Adrenal gland (tissue), 12 donors: ENCODE data around the gene AP1S1. TPM values are rescaled to one million over a fixed set of nuclear protein-coding genes. Genes with fewer than 3 reads are reported as not detected.

Source experiments
- DNase-seq, 7 donors: peaks; one replicate each; pipeline ENCODE4 v3.0.0-alpha.2; 2019 to 2020
- H3K27ac ChIP-seq, 5 donors: fragments of 200-600 bp; sonication (generic) in 4 of 5; 1 replicate in 3 of 5; 2 replicates in 2 of 5; pipeline versions ENCODE4 v1.5.1 to v1.8.0; 2016 to 2020; ENCODE audit warnings: mild to moderate bottlenecking in 1 of 5
- H3K27me3 ChIP-seq: fragments of 200-600 bp; 2 replicates; pipeline ENCODE4 v1.8.0; 2021
- H3K36me3 ChIP-seq, 2 donors: fragments of 200-600 bp; replicated peaks in 1 of 2; 1 replicate in 1 of 2; 2 replicates in 1 of 2; pipeline versions ENCODE4 v1.5.1 to v1.8.0; 2018 to 2022
- H3K4me1 ChIP-seq, 2 donors: fragments of 200-600 bp; replicated peaks in 1 of 2; 1 replicate in 1 of 2; 2 replicates in 1 of 2; pipeline versions ENCODE4 v1.5.1 to v1.8.0; 2018 to 2021
- H3K4me3 ChIP-seq, 4 donors: fragments of 200-600 bp; sonication (generic) in 3 of 4; one replicate each; pipeline ENCODE4 v1.5.1; 2016 to 2018
- H3K9me3 ChIP-seq, 3 donors: fragments of 200-600 bp; sonication (generic) in 1 of 3; replicated peaks in 1 of 3; 1 replicate in 2 of 3; 2 replicates in 1 of 3; pipeline versions ENCODE4 v1.5.1 to v1.8.0; 2016 to 2021
- POLR2A ChIP-seq, 2 donors: fragments of 450-650 bp; IDR thresholded peaks; one replicate each; pipeline ENCODE4 v1.6.1; 2017; ENCODE audit warnings: antibody characterized with exemption in 2 of 2, mild to moderate bottlenecking in 2 of 2, moderate library complexity in 1 of 2
- WGBS, 4 donors: extraction: QIAGEN DNeasy Blood & Tissue Kit in 2 of 4; methylation state at CpG; one replicate each; pipeline versions ENCODE4 v1.1.5 to v1.1.7; 2013 to 2017; 5-methylcytosine and 5-hydroxymethylcytosine counted together
- intact Hi-C, 2 donors: fragments of 100-400 bp; cut with DNase I; formaldehyde crosslinking; loops; one replicate each; pipeline versions ENCODE4 v1.14.1 to v1.15.0; 2022 to 2023
- polyA plus RNA-seq, 3 donors: library from polyadenylated mRNA; stranded (reverse); fragments of 200-250 nt in 2 of 3; fragments of 350-450 nt in 1 of 3; fragmentation: Illumina TruSeq in 1 of 3; extraction: RNeasy Lipid Tissue Mini Kit (QIAGEN cat#74804) in 1 of 3; gene quantifications; one replicate each; pipeline ENCODE4 v1.2.3, GENCODE V29; 2013 to 2014
- total RNA-seq, 9 donors: library from RNA; depleted of rRNA in 4 of 9; stranded (reverse); fragments of >200 nt in 4 of 9; fragments of 120-200 nt in 1 of 9; fragmentation: NEBNext Ultra II Directional in 1 of 9; extraction: Animal tissue kit (Norgen Biotek cat#: 25700) in 1 of 9; gene quantifications; one replicate each; pipeline versions ENCODE4 v1.1.0 to v1.2.4, GENCODE V29; 2013 to 2023
- TF ChIP-seq, protein P1 (sequence below), 6 experiments: fragments of 450-650 bp in 4 of 6; fragments of 200-600 bp in 2 of 6; sonication (generic) in 1 of 6; IDR thresholded peaks; 1 replicate in 5 of 6; 2 replicates in 1 of 6; pipeline versions ENCODE4 v1.5.1 to v1.8.0; 2016 to 2021; ENCODE audit warnings: antibody characterized with exemption in 6 of 6, mild to moderate bottlenecking in 2 of 6, moderate library complexity in 1 of 6
- donor health status: healthy with polysubstance abuse.
- donor health status: Bipolar disorder and iron deficiency.
- donor health status: DM: yes; HTN: yes; CAD: no.
- donor health status: DM: no; HTN: no; CAD: no.
- donor health status: DM: no; HTN: no; CAD: no.
- donor health status: DM: yes; HTN: yes; CAD: no.

The AP1S1 gene
- total and polyA plus RNA-seq, 12 donors, result 20.4 to 190 (median 39.0) TPM

DNA sequence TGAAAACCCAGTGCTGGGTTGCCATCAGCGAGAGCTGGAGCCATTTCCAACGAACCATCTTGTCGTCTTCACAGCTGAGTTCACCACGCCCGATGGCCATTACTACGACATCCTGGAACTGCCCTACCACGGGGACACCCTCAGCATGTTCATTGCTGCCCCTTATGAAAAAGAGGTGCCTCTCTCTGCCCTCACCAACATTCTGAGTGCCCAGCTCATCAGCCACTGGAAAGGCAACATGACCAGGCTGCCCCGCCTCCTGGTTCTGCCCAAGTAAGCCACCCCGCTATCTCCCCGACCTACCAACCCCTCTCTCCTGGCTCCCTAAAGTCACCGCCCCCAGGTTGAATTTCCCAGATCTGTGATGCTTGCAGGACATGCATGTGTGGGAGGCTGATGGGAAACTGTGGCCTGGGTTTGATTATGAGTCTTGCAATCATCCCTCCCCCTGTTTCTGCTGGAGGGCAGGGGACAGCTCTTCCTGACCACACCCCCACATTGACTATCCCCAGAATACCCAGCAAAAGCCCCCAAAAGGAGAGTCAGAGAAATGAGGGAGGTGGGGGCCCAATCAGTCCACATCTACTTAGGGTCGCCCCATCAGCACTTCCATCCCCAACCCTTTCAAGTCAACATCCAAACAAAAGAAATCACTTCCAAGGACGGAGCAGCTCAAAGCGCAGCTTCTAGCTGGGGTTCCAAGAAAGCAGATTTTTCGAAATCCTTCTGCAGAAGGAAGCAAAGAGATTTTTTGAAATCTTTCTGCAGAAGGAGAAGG is 20.5 kb upstream of the AP1S1 start:
- Histone ChIP-seq H3K27ac (no peak overlapping the region), H3K4me1 (peaks cover 0 to 12% of the 10 kb centered on the region in 2 donors), H3K4me3 (no peak overlapping the region), H3K27me3 (no peaks in the 10 kb centered on the region), H3K9me3 (no peaks in the 10 kb centered on the region), H3K36me3 (no peaks in the 10 kb centered on the region)
- TF ChIP-seq, protein P1, sequence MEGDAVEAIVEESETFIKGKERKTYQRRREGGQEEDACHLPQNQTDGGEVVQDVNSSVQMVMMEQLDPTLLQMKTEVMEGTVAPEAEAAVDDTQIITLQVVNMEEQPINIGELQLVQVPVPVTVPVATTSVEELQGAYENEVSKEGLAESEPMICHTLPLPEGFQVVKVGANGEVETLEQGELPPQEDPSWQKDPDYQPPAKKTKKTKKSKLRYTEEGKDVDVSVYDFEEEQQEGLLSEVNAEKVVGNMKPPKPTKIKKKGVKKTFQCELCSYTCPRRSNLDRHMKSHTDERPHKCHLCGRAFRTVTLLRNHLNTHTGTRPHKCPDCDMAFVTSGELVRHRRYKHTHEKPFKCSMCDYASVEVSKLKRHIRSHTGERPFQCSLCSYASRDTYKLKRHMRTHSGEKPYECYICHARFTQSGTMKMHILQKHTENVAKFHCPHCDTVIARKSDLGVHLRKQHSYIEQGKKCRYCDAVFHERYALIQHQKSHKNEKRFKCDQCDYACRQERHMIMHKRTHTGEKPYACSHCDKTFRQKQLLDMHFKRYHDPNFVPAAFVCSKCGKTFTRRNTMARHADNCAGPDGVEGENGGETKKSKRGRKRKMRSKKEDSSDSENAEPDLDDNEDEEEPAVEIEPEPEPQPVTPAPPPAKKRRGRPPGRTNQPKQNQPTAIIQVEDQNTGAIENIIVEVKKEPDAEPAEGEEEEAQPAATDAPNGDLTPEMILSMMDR (IDR thresholded peaks at IDR 0.05), result no peak
- no peak for TF ChIP-seq POLR2A (IDR thresholded peaks at IDR 0.05)
- no peak for DNase-seq
- intact Hi-C loops, result loop anchor here (5.0 kb wide), 1 partner anchor 37 kb away; no protein-coding TSS in a partner anchor
- 78 to 89% (median 86%) methylated on average over 15 of the region's 15 CpGs for WGBS, 4 donors

DNA sequence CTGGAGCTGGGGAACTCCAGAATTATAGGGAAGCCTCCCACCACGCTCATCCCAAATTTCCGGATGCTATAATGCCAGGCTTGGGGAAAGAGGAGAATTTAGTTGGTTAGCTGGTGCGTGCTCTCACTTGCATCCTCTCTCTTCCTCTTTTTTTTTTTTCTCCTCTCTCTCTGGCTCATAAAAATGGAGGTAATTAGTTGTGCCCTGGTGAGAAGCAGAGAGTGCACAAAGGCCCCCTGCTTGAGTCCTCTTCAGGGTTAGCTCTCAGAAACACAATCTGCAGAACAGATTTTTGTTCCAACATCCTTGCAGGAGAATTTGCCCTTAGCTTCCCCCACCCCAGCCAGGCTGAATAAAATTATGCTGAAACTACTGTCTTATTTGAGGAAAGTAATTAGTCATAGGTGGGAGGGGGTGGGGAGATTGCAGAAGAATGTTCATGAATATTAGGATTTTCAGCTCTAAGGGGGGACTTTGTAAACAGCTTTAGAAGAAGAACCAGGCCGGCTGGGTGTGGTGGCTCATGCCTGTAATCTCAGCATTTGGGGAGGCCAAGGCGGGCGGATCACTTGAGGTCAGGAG is 19.8 kb upstream of the AP1S1 start:
- TF ChIP-seq, protein P1 (IDR thresholded peaks at IDR 0.05), result no peak
- TF ChIP-seq POLR2A (IDR thresholded peaks at IDR 0.05), result no peak
- 78 to 88% (median 86%) methylated on average over 6 of the region's 6 CpGs for WGBS, 4 donors
- peaks cover 0 to 15% of the 10 kb centered on the region in 2 donors for H3K4me1 ChIP-seq
- no peaks in the 10 kb centered on the region for H3K36me3 ChIP-seq
- H3K4me3 ChIP-seq, result no peak overlapping the region
- intact Hi-C loops, result loop anchor here (5.0 kb wide), 1 partner anchor 37 kb away; no protein-coding TSS in a partner anchor
- no peaks in the 10 kb centered on the region for H3K27me3 ChIP-seq
- H3K9me3 ChIP-seq, result no peaks in the 10 kb centered on the region
- DNase-seq, result no peak
- no peak overlapping the region for H3K27ac ChIP-seq

DNA sequence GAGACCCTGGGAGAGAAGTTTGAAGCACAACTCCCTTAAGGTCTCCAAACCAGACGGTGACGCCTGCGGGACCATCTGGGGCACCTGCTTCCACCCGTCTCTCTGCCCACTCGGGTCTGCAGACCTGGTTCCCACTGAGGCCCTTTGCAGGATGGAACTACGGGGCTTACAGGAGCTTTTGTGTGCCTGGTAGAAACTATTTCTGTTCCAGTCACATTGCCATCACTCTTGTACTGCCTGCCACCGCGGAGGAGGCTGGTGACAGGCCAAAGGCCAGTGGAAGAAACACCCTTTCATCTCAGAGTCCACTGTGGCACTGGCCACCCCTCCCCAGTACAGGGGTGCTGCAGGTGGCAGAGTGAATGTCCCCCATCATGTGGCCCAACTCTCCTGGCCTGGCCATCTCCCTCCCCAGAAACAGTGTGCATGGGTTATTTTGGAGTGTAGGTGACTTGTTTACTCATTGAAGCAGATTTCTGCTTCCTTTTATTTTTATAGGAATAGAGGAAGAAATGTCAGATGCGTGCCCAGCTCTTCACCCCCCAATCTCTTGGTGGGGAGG is 16.5 kb upstream of the AP1S1 start:
- H3K27ac ChIP-seq, result peak overlapping the region; percentile 27 to 89 (median 53)
- no peak for DNase-seq
- no peaks in the 10 kb centered on the region for H3K27me3 ChIP-seq
- peaks cover 0 to 15% of the 10 kb centered on the region in 2 donors for H3K4me1 ChIP-seq
- H3K4me3 ChIP-seq, result peak overlapping the region in 1 of 4 donors; percentile 31
- intact Hi-C loops, result loop anchor here in 1 of 2 donors (2.0 kb wide), 1 partner anchor 49 kb away; no protein-coding TSS in a partner anchor
- WGBS, 4 donors, result 68 to 71% (median 69%) methylated on average over 5 to 9 of the region's 9 CpGs
- TF ChIP-seq, protein P1 (IDR thresholded peaks at IDR 0.05), result no peak
- no peak for TF ChIP-seq POLR2A (IDR thresholded peaks at IDR 0.05)
- H3K9me3 ChIP-seq, result no peaks in the 10 kb centered on the region
- no peaks in the 10 kb centered on the region for H3K36me3 ChIP-seq

DNA sequence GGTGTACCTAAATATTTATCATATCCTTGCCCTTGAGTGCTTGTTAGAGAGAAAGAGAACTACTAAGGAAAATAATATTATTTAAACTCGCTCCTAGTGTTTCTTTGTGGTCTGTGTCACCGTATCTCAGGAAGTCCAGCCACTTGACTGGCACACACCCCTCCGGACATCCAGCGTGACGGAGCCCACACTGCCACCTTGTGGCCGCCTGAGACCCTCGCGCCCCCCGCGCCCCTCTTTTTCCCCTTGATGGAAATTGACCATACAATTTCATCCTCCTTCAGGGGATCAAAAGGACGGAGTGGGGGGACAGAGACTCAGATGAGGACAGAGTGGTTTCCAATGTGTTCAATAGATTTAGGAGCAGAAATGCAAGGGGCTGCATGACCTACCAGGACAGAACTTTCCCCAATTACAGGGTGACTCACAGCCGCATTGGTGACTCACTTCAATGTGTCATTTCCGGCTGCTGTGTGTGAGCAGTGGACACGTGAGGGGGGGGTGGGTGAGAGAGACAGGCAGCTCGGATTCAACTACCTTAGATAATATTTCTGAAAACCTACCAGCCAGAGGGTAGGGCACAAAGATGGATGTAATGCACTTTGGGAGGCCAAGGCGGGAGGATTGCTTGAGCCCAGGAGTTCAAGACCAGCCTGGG is 15.9 kb upstream of the AP1S1 start:
- Histone ChIP-seq H3K9me3 (no peaks in the 10 kb centered on the region), H3K4me3 (peak overlapping the region in 1 of 4 donors; percentile 31), H3K27ac (peak overlapping the region; percentile 27 to 89 (median 53)), H3K36me3 (no peaks in the 10 kb centered on the region), H3K4me1 (peaks cover 0 to 15% of the 10 kb centered on the region in 2 donors), H3K27me3 (no peaks in the 10 kb centered on the region)
- intact Hi-C loops, result loop anchor here in 1 of 2 donors (2.0 kb wide), 1 partner anchor 50 kb away; no protein-coding TSS in a partner anchor
- WGBS, 4 donors, result 4 to 5% (median 4%) methylated on average over 16 of the region's 16 CpGs
- TF ChIP-seq, protein P1 (IDR thresholded peaks at IDR 0.05), result peak; percentile 77 to 98 (median 84)
- peak in 1 of 2 donors; percentile 25 for TF ChIP-seq POLR2A (IDR thresholded peaks at IDR 0.05)
- peak; percentile 88 to 96 (median 95) for DNase-seq
